Retinal pigment epithelial cell (primary cell): ENCODE results near the gene OR52K2.

Experiments
- DNase-seq: peaks from one replicate; pipeline ENCODE4 v3.0.0-alpha.2; 2010; ENCODE audit warnings: low read depth
- H3K4me3 ChIP-seq: 2 replicates; pipeline ENCODE4 v1.5.1; 2011; ENCODE audit warnings: mild to moderate bottlenecking, low read length, control low read depth, moderate library complexity
- TF ChIP-seq, protein P1 (sequence below): conservative IDR thresholded peaks from 2 replicates; pipeline ENCODE4 v1.5.1; 2011; ENCODE audit warnings: low read depth, low read length, control low read depth, inconsistent platforms

The OR52K2 gene

DNA sequence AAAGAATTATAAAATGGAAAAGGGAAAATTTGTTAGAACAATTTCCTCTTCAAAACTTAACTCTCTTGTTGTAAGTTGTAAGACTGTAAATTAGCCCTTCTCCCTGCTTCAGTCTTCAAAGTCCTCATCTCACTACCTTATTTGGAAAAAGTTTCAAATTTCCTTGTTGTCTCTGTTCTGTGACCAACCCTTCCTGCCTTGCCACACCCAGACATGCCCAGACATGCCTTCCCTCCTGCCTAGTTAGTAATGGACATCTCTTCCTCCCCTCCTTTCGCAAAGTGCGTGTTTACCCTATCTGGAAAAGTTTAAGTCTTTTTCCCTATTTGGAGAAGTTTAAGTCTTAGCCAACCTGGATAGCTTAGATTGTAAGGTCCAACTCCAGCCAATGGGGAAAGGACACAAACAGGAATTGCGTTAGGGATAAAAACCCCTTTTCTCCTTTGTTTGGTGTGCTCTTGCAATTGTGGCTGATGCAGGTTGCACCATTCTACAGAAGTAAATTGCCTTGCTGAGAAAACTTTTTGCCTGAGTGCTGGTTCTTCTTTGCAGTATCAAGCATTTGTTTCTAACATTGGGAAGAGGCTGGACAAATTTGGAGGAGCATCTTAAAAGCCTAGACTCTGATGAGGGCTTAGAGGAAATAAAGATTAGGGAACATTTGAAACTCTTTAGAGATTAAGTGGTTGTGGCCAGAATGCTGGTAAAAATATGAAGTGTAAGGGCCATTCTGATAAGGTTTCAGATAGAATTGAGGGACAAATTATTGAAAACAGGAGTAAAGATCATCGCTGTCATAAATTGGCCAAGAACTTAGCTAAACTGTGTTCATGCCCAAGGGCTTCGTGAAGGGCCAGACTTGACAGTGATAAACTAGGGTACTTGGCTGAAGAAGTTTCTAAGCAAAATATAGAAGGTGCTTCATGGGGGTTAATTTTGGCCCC, 15.4 kb downstream of the OR52K2 start:
- no peak overlapping the region for H3K4me3 ChIP-seq
- no peak for DNase-seq
- TF ChIP-seq, protein P1, sequence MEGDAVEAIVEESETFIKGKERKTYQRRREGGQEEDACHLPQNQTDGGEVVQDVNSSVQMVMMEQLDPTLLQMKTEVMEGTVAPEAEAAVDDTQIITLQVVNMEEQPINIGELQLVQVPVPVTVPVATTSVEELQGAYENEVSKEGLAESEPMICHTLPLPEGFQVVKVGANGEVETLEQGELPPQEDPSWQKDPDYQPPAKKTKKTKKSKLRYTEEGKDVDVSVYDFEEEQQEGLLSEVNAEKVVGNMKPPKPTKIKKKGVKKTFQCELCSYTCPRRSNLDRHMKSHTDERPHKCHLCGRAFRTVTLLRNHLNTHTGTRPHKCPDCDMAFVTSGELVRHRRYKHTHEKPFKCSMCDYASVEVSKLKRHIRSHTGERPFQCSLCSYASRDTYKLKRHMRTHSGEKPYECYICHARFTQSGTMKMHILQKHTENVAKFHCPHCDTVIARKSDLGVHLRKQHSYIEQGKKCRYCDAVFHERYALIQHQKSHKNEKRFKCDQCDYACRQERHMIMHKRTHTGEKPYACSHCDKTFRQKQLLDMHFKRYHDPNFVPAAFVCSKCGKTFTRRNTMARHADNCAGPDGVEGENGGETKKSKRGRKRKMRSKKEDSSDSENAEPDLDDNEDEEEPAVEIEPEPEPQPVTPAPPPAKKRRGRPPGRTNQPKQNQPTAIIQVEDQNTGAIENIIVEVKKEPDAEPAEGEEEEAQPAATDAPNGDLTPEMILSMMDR, result no peak

DNA sequence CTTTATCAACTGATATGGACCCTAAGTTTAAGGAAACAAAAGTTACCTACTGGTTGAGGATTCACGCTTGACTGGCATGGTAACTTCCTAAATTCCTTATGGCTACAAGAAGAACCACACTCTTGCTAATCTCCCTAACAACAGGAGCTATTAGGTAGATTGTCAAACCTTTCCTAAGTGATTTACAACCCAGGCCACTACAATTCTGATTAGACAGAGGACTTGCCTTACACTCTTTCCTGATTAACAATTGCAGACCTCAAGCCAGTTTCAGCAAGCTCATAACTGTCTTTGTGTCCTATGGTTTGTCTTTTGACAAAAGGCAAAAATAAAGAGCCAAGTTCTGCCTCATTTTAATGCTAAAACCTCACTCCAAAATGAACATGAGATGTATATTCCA, 16.3 kb downstream of the OR52K2 start:
- DNase-seq, result no peak
- TF ChIP-seq, protein P1, result no peak
- no peak overlapping the region for H3K4me3 ChIP-seq

DNA sequence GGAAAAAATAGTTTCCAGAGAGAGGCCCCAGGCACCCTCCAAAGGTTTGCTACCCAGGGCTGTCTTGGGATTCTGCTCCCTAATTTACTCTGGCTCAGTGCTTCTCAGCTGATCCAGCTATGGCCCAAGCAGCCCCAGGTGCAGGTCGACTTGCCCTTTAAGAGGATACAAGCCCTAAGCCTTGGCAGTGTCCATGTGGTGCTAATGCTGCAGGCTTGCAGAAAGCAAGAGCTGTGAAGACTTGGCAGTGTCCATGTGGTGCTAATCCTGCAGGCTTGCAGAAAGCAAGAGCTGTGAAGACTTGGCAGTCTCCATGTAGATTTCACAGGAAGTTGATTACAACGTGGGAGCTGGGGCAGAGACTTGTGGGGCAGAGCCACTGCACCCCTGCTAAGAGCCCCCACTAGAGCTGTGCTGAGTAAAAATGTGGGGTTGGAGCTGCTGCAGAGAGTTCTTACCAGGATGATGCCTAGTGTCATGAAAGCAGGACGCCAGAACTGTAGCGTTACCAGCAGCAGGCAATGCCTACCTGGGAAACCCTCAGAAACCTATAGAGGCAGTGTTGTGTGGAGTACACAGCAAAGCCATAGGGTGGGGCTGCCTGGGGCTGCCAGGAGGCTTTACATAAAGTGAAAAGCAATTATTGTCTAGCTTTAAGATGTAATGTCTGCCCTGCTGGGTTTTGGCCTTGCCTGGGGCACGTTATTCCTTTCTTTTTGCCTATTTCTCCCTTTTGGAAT, 17.2 kb downstream of the OR52K2 start:
- TF ChIP-seq, protein P1, result no peak
- no peak for DNase-seq
- H3K4me3 ChIP-seq, result no peak overlapping the region

DNA sequence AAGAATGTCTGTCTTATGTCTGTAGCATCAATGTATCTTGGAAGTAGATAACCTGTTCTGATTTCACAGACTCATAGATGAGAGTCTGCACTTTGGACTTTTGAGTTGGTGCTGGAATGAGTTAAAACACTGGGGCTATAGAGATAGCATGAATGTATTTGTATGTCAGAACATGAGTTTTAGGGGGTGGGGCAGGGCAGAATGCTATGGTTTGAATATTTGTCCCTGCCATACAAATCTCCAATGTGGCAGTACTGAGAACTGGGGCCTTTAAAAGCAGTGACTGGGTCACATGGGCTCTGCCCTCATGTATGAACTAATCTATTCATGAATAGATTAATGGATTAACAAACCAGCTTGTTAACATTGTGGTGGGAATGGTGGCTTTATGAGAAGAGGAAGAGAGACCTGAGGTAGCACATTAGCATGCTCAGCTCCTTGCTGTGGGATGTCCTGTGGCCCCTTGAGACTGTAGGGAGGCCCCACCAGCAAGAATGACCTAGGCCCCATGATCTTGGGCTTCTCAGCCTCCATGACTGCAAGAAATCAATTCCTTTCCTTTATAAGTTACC, 17.9 kb downstream of the OR52K2 start:
- no peak overlapping the region for H3K4me3 ChIP-seq
- DNase-seq, result no peak
- TF ChIP-seq, protein P1, result no peak

DNA sequence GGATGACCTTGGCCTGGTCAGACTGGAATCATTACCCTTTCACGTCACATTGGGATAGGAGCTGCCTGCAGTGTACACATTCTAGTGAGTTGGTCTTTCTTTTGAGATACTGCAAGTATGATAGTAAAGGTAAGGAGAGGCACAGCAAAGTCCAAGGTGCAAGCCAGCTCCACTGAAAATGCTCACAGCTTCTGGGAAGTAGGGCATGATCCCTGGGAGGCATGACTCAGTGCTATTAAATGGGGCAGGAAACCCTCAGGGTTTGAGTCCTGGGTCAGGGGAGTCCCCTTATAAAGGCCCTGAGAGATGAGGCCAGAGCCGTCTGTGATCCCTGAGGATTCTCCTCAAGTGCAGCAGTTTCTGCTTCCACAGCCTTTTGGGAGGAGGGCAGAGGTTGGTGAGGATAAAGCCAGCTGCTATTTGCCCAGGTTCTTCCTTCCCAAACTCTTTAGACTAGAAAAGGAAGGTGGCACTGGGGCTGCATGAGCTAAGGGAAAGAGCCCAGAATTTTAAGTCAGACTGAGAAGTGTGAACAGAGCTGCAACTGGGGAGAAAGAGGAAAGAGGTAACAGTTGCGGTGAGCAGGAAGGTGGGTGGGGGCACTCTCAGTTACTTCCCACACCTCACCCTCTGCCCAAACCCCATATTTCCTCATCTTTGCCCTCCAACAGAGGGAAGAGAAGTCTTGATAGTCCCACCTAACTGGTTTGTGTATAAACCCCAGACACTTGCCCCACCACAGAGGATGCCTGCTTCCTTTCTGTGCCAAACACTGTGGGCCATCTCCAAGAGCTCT, 18.9 kb downstream of the OR52K2 start:
- TF ChIP-seq, protein P1, result no peak
- H3K4me3 ChIP-seq, result no peak overlapping the region
- DNase-seq, result no peak

DNA sequence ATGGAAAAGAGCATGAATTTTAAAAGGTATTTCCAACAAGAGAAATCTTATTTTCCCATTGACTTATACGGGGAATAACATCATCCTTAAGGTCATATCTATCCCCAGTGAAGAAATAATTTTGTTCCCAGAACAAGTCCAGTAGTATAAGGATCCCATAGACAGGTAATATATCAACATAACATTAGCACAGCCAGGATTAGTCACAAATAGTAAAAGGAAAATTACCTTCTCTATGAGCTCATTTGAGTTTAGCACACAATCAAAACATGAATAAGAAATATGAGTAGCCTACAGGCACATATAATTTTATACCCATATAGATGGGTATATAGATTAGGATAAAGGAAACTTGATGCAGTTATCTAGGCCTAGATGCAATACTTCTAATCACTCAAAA, 30.5 kb downstream of the OR52K2 start:
- DNase-seq, result no peak
- no peak overlapping the region for H3K4me3 ChIP-seq
- TF ChIP-seq, protein P1, result no peak
